ENCODE results near the gene DNAJC21.

DNAJC21 gene

DNA sequence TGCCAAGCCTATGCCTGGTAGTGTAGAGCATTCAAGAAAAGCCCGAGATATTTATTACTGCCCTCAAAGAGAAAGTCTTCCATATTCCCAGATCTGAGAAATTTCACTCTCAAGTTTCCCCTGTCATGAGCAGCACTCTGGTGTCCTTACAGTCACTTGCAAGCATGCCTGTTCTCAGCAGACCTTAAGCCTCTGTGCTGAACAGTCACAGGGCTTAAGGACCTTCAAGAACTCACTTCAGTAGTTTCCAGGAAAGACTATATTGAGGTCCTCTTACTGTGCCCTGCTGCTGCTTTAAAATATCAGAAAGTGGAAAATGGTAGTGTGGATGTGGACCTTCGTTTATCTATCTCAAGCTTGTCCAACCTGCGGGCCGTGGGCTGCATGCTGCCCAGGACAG is 53.5 kb downstream of the DNAJC21 start:
- DNase-seq = no peak

DNA sequence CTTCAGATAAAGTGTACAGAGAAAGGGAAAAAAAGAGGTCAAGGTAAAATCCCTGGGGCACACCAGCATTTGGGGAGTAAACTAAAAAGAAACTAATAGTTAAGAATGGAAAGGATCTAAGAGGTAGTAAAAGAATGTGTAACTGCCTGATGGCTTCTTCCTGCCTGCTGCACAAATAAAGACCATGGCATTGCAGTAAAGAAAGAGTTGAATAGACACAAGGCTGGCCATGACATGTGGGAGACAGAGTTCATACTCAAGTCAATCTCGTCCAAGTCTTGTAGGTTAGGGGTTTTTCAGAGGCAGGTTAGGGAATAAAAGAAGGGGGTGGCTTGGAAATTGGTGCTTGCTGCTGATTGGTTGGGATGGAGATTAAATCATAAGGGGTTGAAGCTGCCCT is 57.6 kb downstream of the DNAJC21 start:
- DNase-seq = no peak

DNA sequence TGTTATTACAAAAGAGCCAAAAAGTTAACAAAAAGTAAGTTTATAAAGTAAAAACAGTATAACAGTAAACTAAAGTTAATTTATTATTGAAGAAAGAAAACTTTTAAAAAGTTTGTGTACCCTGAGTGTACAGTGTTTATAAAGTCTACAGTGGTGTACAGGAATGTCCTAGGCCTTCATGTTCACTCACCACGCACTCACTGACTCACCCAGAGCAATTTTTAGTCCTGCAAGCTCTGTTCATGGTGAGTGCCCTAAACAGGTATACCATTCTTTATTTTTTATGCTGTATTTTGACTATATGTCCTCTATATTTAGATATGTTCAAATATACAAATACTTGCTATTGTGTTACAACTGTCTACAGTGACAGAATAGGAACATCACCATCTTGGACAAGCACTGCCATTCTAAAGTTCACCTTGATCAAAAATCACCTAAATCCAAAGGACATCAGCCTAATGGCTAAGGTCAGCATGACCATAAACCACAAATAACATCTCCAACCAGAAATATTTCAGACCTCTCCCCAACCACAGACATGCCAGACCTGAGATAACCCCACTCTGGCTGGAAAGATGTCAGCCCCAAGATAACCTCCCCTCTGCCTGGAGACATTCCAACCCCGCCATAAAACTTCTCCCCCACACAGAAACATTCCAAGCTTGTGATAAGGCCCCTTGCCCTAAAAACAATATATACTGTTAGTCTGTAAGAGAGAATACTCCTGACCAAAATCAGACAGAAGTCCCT is 62.3 kb downstream of the DNAJC21 start:
- no peak for DNase-seq

DNA sequence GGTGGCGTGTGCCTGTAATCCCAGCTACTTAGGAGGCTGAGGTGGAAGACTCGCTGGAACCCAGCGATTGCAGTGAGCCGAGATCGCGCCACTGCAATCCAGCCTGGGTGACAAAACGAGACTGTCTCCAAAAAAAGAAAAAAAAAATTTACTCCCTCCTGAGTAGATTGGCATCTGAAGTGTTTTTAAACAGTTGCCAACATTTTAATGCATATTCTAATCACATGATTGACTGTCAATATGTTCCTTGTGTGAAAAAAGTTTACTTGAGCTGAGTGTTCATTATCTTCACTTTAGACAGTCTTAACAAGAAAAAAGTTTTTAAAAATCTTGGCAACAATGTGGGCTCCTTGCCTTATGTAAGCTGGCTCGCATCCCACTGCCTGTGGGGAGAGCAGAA is 64.6 kb downstream of the DNAJC21 start:
- no peak for DNase-seq

DNA sequence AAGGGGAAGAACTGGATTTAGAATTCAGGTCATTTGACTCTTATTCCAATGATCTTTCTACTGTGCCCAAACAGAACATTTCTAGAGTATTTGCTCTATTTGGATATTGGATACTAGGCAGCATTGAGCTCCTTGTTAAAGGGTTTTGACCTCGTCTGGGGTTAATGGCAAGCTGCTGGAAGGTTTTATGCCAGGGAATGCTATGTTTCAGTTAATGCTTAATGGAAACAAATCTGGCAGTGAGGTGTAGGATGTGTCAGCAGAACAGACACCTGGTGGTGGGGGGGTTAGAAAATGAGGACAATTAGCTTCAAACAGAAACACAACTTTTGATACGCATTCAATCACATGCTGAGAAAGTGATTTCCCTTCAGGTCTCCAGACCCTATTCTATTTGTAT is 66.9 kb downstream of the DNAJC21 start:
- no peak for DNase-seq

DNA sequence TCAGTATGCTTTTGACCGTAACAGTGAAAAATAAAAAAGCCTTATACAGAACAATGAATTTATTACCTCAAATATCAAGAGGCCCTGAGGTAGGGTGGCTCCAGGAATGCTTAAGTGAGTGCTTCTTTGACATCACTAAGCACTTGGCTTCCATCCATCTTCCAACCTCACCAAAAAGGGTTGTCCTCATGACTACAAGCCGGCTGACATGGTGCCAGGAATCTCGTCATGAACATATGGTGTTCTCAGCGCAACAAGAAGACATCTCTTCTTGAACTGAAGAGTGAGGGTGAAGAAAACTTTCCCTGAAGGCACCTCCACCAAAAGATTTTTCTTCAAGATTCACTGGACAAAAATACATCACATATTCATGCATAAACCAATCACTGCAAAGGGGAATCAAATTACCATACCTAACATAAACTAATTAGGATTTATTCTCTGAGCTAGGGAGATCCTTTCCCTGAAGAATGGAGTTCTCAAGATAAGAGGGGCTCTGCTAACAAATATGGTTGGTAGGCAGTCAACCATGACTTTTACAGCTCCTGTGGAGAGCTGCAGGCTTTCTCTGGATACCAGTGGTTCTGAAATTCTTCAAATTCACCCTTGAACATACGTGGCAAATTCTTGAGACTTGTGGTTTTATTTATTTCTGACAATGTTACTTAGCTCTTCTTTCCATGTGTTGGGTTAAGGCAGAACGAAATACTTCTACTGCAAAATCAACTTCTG is 68.9 kb downstream of the DNAJC21 start:
- no peak for DNase-seq

DNA sequence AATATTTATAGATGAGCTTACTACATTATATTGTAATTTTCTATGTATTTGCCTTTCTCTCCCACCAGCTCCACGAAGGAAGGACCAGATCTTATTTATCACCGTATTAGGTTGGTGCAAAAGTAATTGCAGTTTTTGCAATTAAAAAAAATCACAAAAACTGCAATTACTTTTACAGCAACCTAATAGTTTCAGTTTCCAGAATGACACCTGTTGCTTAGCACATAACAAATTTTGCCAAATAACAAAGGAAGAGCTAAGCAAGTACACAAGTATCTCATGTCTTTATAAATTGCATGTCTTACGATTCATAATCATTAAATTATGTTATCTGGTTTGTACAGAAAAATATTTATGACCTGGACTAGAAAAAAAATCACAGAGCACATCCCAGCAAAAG is 72.5 kb downstream of the DNAJC21 start:
- no peak for DNase-seq

DNA sequence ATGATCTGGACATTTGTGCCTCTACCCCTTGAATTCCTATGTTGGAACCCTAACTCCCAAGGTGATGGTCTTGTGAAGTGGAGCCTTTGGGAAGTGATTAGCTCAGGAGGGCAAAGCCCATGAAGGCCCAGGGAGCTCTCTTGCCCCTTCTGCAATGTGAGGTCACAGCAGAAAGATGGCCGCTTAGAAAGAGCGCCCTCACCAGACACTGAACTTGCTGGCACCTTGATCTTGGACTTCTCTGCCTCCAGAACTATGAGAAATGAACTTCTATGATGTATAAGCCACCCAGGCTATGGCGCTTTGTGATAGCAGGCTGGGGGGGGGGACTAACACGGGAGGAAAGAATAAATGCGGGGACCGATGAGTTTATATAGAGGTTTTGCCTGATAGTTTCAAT is 73.1 kb downstream of the DNAJC21 start:
- no peak for DNase-seq

DNA sequence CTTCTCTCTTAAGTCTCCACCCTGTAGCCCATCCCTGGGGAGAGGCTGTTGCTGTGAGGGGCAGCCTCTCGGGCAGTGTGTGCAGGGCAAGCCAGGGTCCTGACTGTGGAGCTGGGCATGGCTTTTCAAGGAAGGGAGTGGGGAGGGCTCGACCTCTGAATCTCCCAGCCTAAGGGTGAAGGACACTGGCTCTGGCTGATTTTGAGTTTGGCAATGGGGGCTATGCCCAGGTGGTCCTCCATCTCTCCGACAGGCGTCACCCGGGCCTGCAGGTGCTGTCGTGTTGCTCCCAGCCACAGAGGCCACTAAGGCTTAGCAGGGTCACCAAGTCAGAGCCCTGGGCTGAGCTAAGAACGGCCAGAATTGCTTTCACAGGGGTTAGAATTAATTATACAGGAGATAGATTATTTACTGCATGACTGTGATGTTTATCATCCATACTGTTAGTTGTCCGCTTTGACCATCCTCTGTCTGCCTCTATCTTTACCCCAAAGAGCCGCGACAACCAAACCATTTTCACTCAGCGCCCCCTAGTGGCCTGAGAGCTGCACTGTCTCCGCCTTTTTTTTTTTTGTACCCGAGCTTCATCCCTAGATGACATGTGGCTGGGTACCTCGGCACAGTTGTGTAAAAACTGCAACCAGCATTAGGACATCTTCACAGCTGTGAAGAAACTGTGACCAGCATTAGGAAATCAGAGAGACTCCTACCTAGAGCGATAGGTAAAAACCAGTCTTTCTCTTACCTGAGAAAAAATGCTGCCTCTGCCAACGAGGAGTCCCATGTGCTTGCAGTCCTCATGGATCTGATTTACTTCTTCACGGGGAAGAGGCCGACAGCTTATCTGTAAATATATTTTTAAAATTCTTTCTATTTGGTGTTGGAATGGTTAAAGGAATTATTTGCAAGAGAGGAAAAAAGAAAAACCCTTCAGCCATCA is 73.9 kb downstream of the DNAJC21 start:
- no peak for DNase-seq

DNA sequence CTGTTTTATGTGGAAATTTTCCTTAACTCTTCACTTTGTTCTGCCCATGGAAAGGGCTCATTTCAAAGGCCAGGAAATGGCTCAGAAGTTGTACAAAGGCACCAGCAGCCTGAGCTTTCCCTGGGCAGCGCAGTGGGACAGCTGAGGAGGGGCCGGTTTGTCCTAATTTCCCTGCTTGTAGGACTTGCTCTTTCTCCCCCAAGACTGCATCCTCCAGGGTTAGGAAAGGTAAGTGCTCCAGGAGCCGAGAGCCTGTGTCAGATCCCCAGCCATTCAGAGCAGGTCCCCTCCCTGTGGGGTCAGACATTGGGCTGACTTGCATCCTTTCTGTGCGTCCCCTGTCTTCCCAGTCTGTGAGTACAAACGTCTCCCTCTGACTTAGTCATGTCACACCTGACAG is 74.8 kb downstream of the DNAJC21 start:
- DNase-seq = no peak

DNA sequence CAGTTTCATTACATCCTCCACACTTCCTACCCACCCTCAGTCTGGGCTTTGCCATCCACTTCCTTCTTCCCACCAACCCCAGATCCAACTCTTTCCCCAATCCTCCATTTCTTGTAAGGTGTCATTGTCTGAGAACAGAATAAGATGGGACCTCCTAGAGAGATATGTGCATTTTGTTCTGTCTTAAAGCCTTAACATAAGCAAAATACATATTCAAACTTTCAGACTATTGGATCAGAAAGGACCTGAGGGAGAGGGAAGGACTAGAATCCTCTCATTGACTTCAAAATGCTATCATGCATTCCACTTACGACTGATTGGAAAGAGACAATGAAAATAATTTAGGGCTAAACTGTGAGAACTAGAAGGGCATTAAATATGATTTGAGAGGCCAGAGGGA is 75.4 kb downstream of the DNAJC21 start:
- no peak for DNase-seq

Measured in cerebellar nuclear complex (tissue), 1 donor.